ENCODE data around the gene LMO1.

Gene LMO1

GRCh38 chr11:8283465-8284230 lies 20.0 kb upstream of the LMO1 start (continued):
- TF ChIP-seq CREB5 (CRISPR knock-in tag; IDR thresholded peaks at IDR 0.05; ENCODE audit: low read depth) (no peak), TCF4 (CRISPR knock-in tag; IDR thresholded peaks at IDR 0.05; ENCODE audit: borderline replicate concordance) (no peak), ZNF70 (CRISPR knock-in tag; IDR thresholded peaks at IDR 0.05) (peak; percentile 48; the same call in 1 of the 2 replicates), ZC3H10 (CRISPR knock-in tag; IDR thresholded peaks at IDR 0.05) (no peak), TOX (CRISPR knock-in tag; IDR thresholded peaks at IDR 0.05; ENCODE audit: borderline replicate concordance) (no peak), ZNF565 (CRISPR knock-in tag; conservative IDR thresholded peaks at IDR 0.05; ENCODE audit: low read depth) (no peak), OSR1 (CRISPR knock-in tag; IDR thresholded peaks at IDR 0.05) (no peak)
- TF ChIP-seq, protein P1, sequence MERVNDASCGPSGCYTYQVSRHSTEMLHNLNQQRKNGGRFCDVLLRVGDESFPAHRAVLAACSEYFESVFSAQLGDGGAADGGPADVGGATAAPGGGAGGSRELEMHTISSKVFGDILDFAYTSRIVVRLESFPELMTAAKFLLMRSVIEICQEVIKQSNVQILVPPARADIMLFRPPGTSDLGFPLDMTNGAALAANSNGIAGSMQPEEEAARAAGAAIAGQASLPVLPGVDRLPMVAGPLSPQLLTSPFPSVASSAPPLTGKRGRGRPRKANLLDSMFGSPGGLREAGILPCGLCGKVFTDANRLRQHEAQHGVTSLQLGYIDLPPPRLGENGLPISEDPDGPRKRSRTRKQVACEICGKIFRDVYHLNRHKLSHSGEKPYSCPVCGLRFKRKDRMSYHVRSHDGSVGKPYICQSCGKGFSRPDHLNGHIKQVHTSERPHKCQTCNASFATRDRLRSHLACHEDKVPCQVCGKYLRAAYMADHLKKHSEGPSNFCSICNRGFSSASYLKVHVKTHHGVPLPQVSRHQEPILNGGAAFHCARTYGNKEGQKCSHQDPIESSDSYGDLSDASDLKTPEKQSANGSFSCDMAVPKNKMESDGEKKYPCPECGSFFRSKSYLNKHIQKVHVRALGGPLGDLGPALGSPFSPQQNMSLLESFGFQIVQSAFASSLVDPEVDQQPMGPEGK (CRISPR knock-in tag; IDR thresholded peaks at IDR 0.05; ENCODE audit: borderline replicate concordance), result no peak

- no peak for ATAC-seq
- TF ChIP-seq GLIS3 (CRISPR knock-in tag; IDR thresholded peaks at IDR 0.05) (no peak), TOX (CRISPR knock-in tag; IDR thresholded peaks at IDR 0.05; ENCODE audit: borderline replicate concordance) (no peak), TCF4 (CRISPR knock-in tag; IDR thresholded peaks at IDR 0.05; ENCODE audit: borderline replicate concordance) (no peak), ZFP3 (CRISPR knock-in tag; IDR thresholded peaks at IDR 0.05) (no peak), ARNTL (CRISPR knock-in tag; IDR thresholded peaks at IDR 0.05; ENCODE audit: borderline replicate concordance, low read depth) (no peak), OSR1 (CRISPR knock-in tag; IDR thresholded peaks at IDR 0.05) (no peak), ZFP30 (CRISPR knock-in tag; IDR thresholded peaks at IDR 0.05) (no peak), ZNF8 (CRISPR knock-in tag; IDR thresholded peaks at IDR 0.05) (no peak), PPARA (CRISPR knock-in tag; IDR thresholded peaks at IDR 0.05; ENCODE audit: borderline replicate concordance) (no peak), BACH2 (CRISPR knock-in tag; IDR thresholded peaks at IDR 0.05; ENCODE audit: borderline replicate concordance) (no peak), ESRRG (CRISPR knock-in tag; IDR thresholded peaks at IDR 0.05) (no peak), CSDC2 (CRISPR knock-in tag; IDR thresholded peaks at IDR 0.05) (no peak), ISL1 (CRISPR knock-in tag; IDR thresholded peaks at IDR 0.05) (no peak), CREB5 (CRISPR knock-in tag; IDR thresholded peaks at IDR 0.05; ENCODE audit: low read depth) (no peak), ZNF70 (CRISPR knock-in tag; IDR thresholded peaks at IDR 0.05) (no peak), RARB (CRISPR knock-in tag; IDR thresholded peaks at IDR 0.05) (no peak)
- TF ChIP-seq, protein P2, sequence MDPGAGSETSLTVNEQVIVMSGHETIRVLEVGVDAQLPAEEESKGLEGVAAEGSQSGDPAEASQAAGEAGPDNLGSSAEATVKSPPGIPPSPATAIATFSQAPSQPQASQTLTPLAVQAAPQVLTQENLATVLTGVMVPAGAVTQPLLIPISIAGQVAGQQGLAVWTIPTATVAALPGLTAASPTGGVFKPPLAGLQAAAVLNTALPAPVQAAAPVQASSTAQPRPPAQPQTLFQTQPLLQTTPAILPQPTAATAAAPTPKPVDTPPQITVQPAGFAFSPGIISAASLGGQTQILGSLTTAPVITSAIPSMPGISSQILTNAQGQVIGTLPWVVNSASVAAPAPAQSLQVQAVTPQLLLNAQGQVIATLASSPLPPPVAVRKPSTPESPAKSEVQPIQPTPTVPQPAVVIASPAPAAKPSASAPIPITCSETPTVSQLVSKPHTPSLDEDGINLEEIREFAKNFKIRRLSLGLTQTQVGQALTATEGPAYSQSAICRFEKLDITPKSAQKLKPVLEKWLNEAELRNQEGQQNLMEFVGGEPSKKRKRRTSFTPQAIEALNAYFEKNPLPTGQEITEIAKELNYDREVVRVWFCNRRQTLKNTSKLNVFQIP (CRISPR knock-in tag; IDR thresholded peaks at IDR 0.05; ENCODE audit: borderline replicate concordance, low read depth), result no peak
- TF ChIP-seq, protein P3, sequence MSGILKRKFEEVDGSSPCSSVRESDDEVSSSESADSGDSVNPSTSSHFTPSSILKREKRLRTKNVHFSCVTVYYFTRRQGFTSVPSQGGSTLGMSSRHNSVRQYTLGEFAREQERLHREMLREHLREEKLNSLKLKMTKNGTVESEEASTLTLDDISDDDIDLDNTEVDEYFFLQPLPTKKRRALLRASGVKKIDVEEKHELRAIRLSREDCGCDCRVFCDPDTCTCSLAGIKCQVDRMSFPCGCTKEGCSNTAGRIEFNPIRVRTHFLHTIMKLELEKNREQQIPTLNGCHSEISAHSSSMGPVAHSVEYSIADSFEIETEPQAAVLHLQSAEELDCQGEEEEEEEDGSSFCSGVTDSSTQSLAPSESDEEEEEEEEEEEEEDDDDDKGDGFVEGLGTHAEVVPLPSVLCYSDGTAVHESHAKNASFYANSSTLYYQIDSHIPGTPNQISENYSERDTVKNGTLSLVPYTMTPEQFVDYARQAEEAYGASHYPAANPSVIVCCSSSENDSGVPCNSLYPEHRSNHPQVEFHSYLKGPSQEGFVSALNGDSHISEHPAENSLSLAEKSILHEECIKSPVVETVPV (CRISPR knock-in tag; IDR thresholded peaks at IDR 0.05), result no peak
- TF ChIP-seq, protein P4, sequence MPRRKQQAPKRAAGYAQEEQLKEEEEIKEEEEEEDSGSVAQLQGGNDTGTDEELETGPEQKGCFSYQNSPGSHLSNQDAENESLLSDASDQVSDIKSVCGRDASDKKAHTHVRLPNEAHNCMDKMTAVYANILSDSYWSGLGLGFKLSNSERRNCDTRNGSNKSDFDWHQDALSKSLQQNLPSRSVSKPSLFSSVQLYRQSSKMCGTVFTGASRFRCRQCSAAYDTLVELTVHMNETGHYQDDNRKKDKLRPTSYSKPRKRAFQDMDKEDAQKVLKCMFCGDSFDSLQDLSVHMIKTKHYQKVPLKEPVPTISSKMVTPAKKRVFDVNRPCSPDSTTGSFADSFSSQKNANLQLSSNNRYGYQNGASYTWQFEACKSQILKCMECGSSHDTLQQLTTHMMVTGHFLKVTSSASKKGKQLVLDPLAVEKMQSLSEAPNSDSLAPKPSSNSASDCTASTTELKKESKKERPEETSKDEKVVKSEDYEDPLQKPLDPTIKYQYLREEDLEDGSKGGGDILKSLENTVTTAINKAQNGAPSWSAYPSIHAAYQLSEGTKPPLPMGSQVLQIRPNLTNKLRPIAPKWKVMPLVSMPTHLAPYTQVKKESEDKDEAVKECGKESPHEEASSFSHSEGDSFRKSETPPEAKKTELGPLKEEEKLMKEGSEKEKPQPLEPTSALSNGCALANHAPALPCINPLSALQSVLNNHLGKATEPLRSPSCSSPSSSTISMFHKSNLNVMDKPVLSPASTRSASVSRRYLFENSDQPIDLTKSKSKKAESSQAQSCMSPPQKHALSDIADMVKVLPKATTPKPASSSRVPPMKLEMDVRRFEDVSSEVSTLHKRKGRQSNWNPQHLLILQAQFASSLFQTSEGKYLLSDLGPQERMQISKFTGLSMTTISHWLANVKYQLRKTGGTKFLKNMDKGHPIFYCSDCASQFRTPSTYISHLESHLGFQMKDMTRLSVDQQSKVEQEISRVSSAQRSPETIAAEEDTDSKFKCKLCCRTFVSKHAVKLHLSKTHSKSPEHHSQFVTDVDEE (CRISPR knock-in tag; IDR thresholded peaks at IDR 0.05), result no peak
Measured at GRCh38 chr11:8283100-8283464, 19.4 kb upstream of the LMO1 start.

Data from SK-N-SH treated with all-trans-retinoic acid at 6 μM for 48 hours (cell line).